Activated T-cell treated with anti-CD3 and anti-CD28 coated beads, Interleukin-2, amount 50 U/mL, for 24 hours (primary cell): ENCODE data around the gene MYBPC2.

Experiments
- DNase-seq: peaks from one replicate; pipeline ENCODE4 v3.0.0-alpha.2; 2020
- H3K27ac Mint-ChIP-seq: 2 replicates; pipeline ENCODE4 v1.8.0; 2020; ENCODE audit warnings: mild to moderate bottlenecking, mixed read lengths
- H3K27me3 Mint-ChIP-seq: 2 replicates; pipeline ENCODE4 v1.8.0; 2020; ENCODE audit warnings: mixed read lengths
- H3K36me3 Mint-ChIP-seq: 2 replicates; pipeline ENCODE4 v1.8.0; 2020; ENCODE audit warnings: low read depth, mixed read lengths
- H3K4me1 Mint-ChIP-seq: 2 replicates; pipeline ENCODE4 v1.8.0; 2020; ENCODE audit warnings: low read depth, mixed read lengths
- H3K4me3 Mint-ChIP-seq: 2 replicates; pipeline ENCODE4 v1.8.0; 2020; ENCODE audit warnings: mild to moderate bottlenecking, moderate library complexity, mixed read lengths
- H3K9me3 Mint-ChIP-seq: 2 replicates; pipeline ENCODE4 v1.8.0; 2020; ENCODE audit warnings: mixed read lengths

MYBPC2 gene

GRCh38 chr19:50485284-50485955 is 52.7 kb downstream of the MYBPC2 start:
- Mint-ChIP-seq H3K27me3 (no peaks in the 10 kb centered on the region), H3K9me3 (no peaks in the 10 kb centered on the region), H3K27ac (peak overlapping the region; percentile 14), H3K4me1 (peaks cover 5% of the 10 kb centered on the region), H3K36me3 (peaks cover 50% of the 10 kb centered on the region), H3K4me3 (no peak overlapping the region)
- no peak for DNase-seq

GRCh38 chr19:50486823-50487515 is 54.3 kb downstream of the MYBPC2 start:
- H3K4me3 Mint-ChIP-seq: no peak overlapping the region
- peaks cover 18% of the 10 kb centered on the region for H3K4me1 Mint-ChIP-seq
- no peaks in the 10 kb centered on the region for H3K27me3 Mint-ChIP-seq
- no peak overlapping the region for H3K27ac Mint-ChIP-seq
- H3K36me3 Mint-ChIP-seq: peaks cover 39% of the 10 kb centered on the region
- H3K9me3 Mint-ChIP-seq: no peaks in the 10 kb centered on the region
- peak; percentile 73 for DNase-seq

GRCh38 chr19:50488389-50489194 is 55.9 kb downstream of the MYBPC2 start:
- H3K27ac Mint-ChIP-seq: no peak overlapping the region
- H3K9me3 Mint-ChIP-seq: no peaks in the 10 kb centered on the region
- no peak overlapping the region for H3K4me3 Mint-ChIP-seq
- H3K36me3 Mint-ChIP-seq: peaks cover 26% of the 10 kb centered on the region
- H3K27me3 Mint-ChIP-seq: no peaks in the 10 kb centered on the region
- no peak for DNase-seq
- peaks cover 23% of the 10 kb centered on the region for H3K4me1 Mint-ChIP-seq

- Mint-ChIP-seq H3K27me3 (no peaks in the 10 kb centered on the region), H3K36me3 (peaks cover 22% of the 10 kb centered on the region), H3K4me3 (no peak overlapping the region), H3K4me1 (peaks cover 23% of the 10 kb centered on the region), H3K27ac (no peak overlapping the region), H3K9me3 (no peaks in the 10 kb centered on the region)
- no peak for DNase-seq
These were observed 56.8 kb downstream of the MYBPC2 start for GRCh38 chr19:50489461-50490011.

GRCh38 chr19:50490411-50490811 is 57.7 kb downstream of the MYBPC2 start:
- no peak for DNase-seq
- peaks cover 23% of the 10 kb centered on the region for H3K4me1 Mint-ChIP-seq
- no peak overlapping the region for H3K27ac Mint-ChIP-seq
- no peaks in the 10 kb centered on the region for H3K27me3 Mint-ChIP-seq
- peaks cover 14% of the 10 kb centered on the region for H3K36me3 Mint-ChIP-seq
- no peak overlapping the region for H3K4me3 Mint-ChIP-seq
- no peaks in the 10 kb centered on the region for H3K9me3 Mint-ChIP-seq

GRCh38 chr19:50490991-50491472 is 58.3 kb downstream of the MYBPC2 start:
- Mint-ChIP-seq H3K27ac (no peak overlapping the region), H3K9me3 (no peaks in the 10 kb centered on the region), H3K4me3 (no peak overlapping the region), H3K4me1 (peaks cover 23% of the 10 kb centered on the region), H3K36me3 (peaks cover 8% of the 10 kb centered on the region), H3K27me3 (no peaks in the 10 kb centered on the region)
- DNase-seq: no peak

- no peaks in the 10 kb centered on the region for H3K27me3 Mint-ChIP-seq
- no peaks in the 10 kb centered on the region for H3K9me3 Mint-ChIP-seq
- H3K36me3 Mint-ChIP-seq: no peaks in the 10 kb centered on the region
- H3K27ac Mint-ChIP-seq: peak overlapping the region; percentile 31
- H3K4me3 Mint-ChIP-seq: peak overlapping the region; percentile 52
- H3K4me1 Mint-ChIP-seq: peaks cover 19% of the 10 kb centered on the region
- DNase-seq: peak; percentile 60
These were observed 59.8 kb downstream of the MYBPC2 start for GRCh38 chr19:50492303-50493052.

GRCh38 chr19:50493171-50493570 is 60.5 kb downstream of the MYBPC2 start:
- H3K9me3 Mint-ChIP-seq: no peaks in the 10 kb centered on the region
- peaks cover 19% of the 10 kb centered on the region for H3K4me1 Mint-ChIP-seq
- no peak overlapping the region for H3K27ac Mint-ChIP-seq
- no peaks in the 10 kb centered on the region for H3K36me3 Mint-ChIP-seq
- no peaks in the 10 kb centered on the region for H3K27me3 Mint-ChIP-seq
- no peak overlapping the region for H3K4me3 Mint-ChIP-seq
- no peak for DNase-seq

- H3K4me3 Mint-ChIP-seq: no peak overlapping the region
- no peak for DNase-seq
- peaks cover 19% of the 10 kb centered on the region for H3K4me1 Mint-ChIP-seq
- H3K27me3 Mint-ChIP-seq: no peaks in the 10 kb centered on the region
- H3K9me3 Mint-ChIP-seq: no peaks in the 10 kb centered on the region
- H3K27ac Mint-ChIP-seq: no peak overlapping the region
- no peaks in the 10 kb centered on the region for H3K36me3 Mint-ChIP-seq
These were observed 61.7 kb downstream of the MYBPC2 start for GRCh38 chr19:50494186-50495019.

GRCh38 chr19:50495020-50495531 is 62.4 kb downstream of the MYBPC2 start:
- no peaks in the 10 kb centered on the region for H3K9me3 Mint-ChIP-seq
- H3K36me3 Mint-ChIP-seq: no peaks in the 10 kb centered on the region
- peaks cover 19% of the 10 kb centered on the region for H3K4me1 Mint-ChIP-seq
- H3K4me3 Mint-ChIP-seq: no peak overlapping the region
- H3K27ac Mint-ChIP-seq: no peak overlapping the region
- no peak for DNase-seq
- H3K27me3 Mint-ChIP-seq: no peaks in the 10 kb centered on the region

- H3K4me3 Mint-ChIP-seq: no peak overlapping the region
- H3K9me3 Mint-ChIP-seq: no peaks in the 10 kb centered on the region
- no peaks in the 10 kb centered on the region for H3K36me3 Mint-ChIP-seq
- no peaks in the 10 kb centered on the region for H3K27me3 Mint-ChIP-seq
- no peak overlapping the region for H3K27ac Mint-ChIP-seq
- H3K4me1 Mint-ChIP-seq: peaks cover 11% of the 10 kb centered on the region
- DNase-seq: no peak
These were observed 63.7 kb downstream of the MYBPC2 start for GRCh38 chr19:50496189-50497021.

- Mint-ChIP-seq H3K27ac (no peak overlapping the region), H3K27me3 (no peaks in the 10 kb centered on the region), H3K4me1 (peaks cover 5% of the 10 kb centered on the region), H3K4me3 (no peak overlapping the region), H3K36me3 (no peaks in the 10 kb centered on the region), H3K9me3 (no peaks in the 10 kb centered on the region)
- DNase-seq: no peak
These were observed 64.3 kb downstream of the MYBPC2 start for GRCh38 chr19:50497022-50497405.
